SH-SY5Y (cell line): ENCODE results near the gene CHSY3.

Experiments
- GATA2 ChIP-seq: IDR thresholded peaks from 2 replicates; pipeline ENCODE4 v1.6.1; 2011; ENCODE audit warnings: mild to moderate bottlenecking, low read depth, low read length
- GATA3 ChIP-seq: IDR thresholded peaks from 2 replicates; pipeline ENCODE4 v1.6.1; 2011; ENCODE audit warnings: low read depth, mild to moderate bottlenecking, low read length, moderate library complexity

DNA sequence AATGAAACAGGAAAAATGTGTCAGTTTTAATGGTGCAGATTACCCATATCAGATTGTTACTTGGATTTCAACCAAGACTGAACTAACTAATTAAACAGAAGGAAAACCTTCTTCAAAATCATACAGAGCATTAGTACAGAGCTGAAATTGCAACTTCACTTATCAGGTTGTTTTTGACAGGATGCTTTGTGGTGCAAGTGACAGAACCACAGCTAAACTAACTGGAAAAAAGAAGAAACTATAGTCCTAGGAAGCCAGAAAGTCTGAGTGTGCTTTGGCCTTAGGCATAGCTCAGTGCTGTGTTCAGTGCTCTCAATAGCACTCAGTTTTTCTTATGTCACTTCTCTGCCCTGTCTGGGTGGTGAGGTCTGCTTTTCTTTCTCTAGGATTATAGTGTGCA, 267.4 kb downstream of the CHSY3 start:
- TF ChIP-seq GATA3: no peak
- TF ChIP-seq GATA2: no peak
